ENCODE data around the gene PTCH2.
"Not testable (repeated sequence)": the region's sequence is repeated elsewhere in the genome, so short reads cannot be mapped to it uniquely, and the experiment has no call there.

The PTCH2 gene

GRCh38 chr1:44812822-44813543, 30.1 kb downstream of the PTCH2 start:
- no peak for TF ChIP-seq CTCF (conservative IDR thresholded peaks at IDR 0.05; ENCODE audit: low read depth, low read length)
- Histone ChIP-seq H3K27me3 (ENCODE audit: insufficient read depth, low read depth) (no peaks in the 10 kb centered on the region), H3K4me2 (no peak overlapping the region), H3K36me3 (ENCODE audit: insufficient read depth) (no peaks in the 10 kb centered on the region), H4K20me1 (ENCODE audit: insufficient read depth) (no peaks in the 10 kb centered on the region), H3K27ac (no peak overlapping the region), H3K4me3 (IDR thresholded peaks at IDR 0.05; ENCODE audit: insufficient read depth, low read depth, low read length) (no peak overlapping the region), H3K4me1 (ENCODE audit: low read depth, poor library complexity, severe bottlenecking) (peaks cover 43% of the 10 kb centered on the region), H2AFZ (ENCODE audit: low read depth) (no peak overlapping the region), H3K79me2 (ENCODE audit: insufficient read depth, low read depth) (no peaks in the 10 kb centered on the region), H3K9ac (no peak overlapping the region)

- Histone ChIP-seq H3K27me3 (ENCODE audit: insufficient read depth, low read depth) (no peaks in the 10 kb centered on the region), H3K36me3 (ENCODE audit: insufficient read depth) (no peaks in the 10 kb centered on the region), H3K4me3 (IDR thresholded peaks at IDR 0.05; ENCODE audit: insufficient read depth, low read depth, low read length) (no peak overlapping the region), H3K27ac (peak overlapping the region; percentile 90; the same call in 1 of the 2 replicates), H4K20me1 (ENCODE audit: insufficient read depth) (no peaks in the 10 kb centered on the region), H3K79me2 (ENCODE audit: insufficient read depth, low read depth) (no peaks in the 10 kb centered on the region), H3K4me1 (ENCODE audit: low read depth, poor library complexity, severe bottlenecking) (peaks cover 60% of the 10 kb centered on the region), H2AFZ (ENCODE audit: low read depth) (no peak overlapping the region), H3K9ac (no peak overlapping the region), H3K4me2 (no peak overlapping the region)
- TF ChIP-seq CTCF (conservative IDR thresholded peaks at IDR 0.05; ENCODE audit: low read depth, low read length), result no peak
Observed at GRCh38 chr1:44811234-44811633, 31.8 kb downstream of the PTCH2 start.

- Histone ChIP-seq H3K4me2 (peak overlapping the region; percentile 56), H2AFZ (ENCODE audit: low read depth) (peak overlapping the region; percentile 21; the same call in 1 of the 2 replicates), H3K9ac (peak overlapping the region; percentile 31; the same call in 1 of the 2 replicates), H3K4me1 (ENCODE audit: low read depth, poor library complexity, severe bottlenecking) (peaks cover 63% of the 10 kb centered on the region), H3K27ac (peak overlapping the region; percentile 90)
- not testable (repeated sequence) for H4K20me1 ChIP-seq (ENCODE audit: insufficient read depth); H3K27me3 ChIP-seq (ENCODE audit: insufficient read depth, low read depth); H3K4me3 ChIP-seq (IDR thresholded peaks at IDR 0.05; ENCODE audit: insufficient read depth, low read depth, low read length); H3K36me3 ChIP-seq (ENCODE audit: insufficient read depth); H3K79me2 ChIP-seq (ENCODE audit: insufficient read depth, low read depth)
Observed at GRCh38 chr1:44810762-44811105, 32.3 kb downstream of the PTCH2 start.

GRCh38 chr1:44810101-44810761, 32.8 kb downstream of the PTCH2 start:
- Histone ChIP-seq H3K27me3 (ENCODE audit: insufficient read depth, low read depth) (no peaks in the 10 kb centered on the region), H3K36me3 (ENCODE audit: insufficient read depth) (no peaks in the 10 kb centered on the region), H4K20me1 (ENCODE audit: insufficient read depth) (no peaks in the 10 kb centered on the region), H3K27ac (peak overlapping the region; percentile 90), H3K4me1 (ENCODE audit: low read depth, poor library complexity, severe bottlenecking) (peaks cover 63% of the 10 kb centered on the region), H3K4me3 (IDR thresholded peaks at IDR 0.05; ENCODE audit: insufficient read depth, low read depth, low read length) (no peak overlapping the region), H3K9ac (peak overlapping the region; percentile 31; the same call in 1 of the 2 replicates), H2AFZ (ENCODE audit: low read depth) (peak overlapping the region; percentile 21; the same call in 1 of the 2 replicates), H3K4me2 (peak overlapping the region; percentile 56), H3K79me2 (ENCODE audit: insufficient read depth, low read depth) (no peaks in the 10 kb centered on the region)
- no peak for TF ChIP-seq CTCF (conservative IDR thresholded peaks at IDR 0.05; ENCODE audit: low read depth, low read length)
